SKM-1 treated with dmso at 0.1 percent for 144 hours (cell line): Measurements from ENCODE around the gene C19orf25.

Experiments used
- DNase-seq: peaks from one replicate; lab custom pipeline; 2025; ENCODE audit not compliant: unreplicated experiment; lab: John Stamatoyannopoulos, UW

The C19orf25 gene

GRCh38 chr19:1433119-1434039 is 45.6 kb downstream of the C19orf25 start:
- no peak for DNase-seq

GRCh38 chr19:1432507-1432887 is 46.5 kb downstream of the C19orf25 start:
- no peak for DNase-seq

- no peak for DNase-seq
Measured at GRCh38 chr19:1431759-1432506, 47.1 kb downstream of the C19orf25 start.

GRCh38 chr19:1430246-1430645 is 48.8 kb downstream of the C19orf25 start:
- DNase-seq = no peak

GRCh38 chr19:1429750-1430149 is 49.3 kb downstream of the C19orf25 start:
- DNase-seq = no peak

- DNase-seq = no peak
Measured at GRCh38 chr19:1428738-1429391, 50.1 kb downstream of the C19orf25 start.

- DNase-seq = no peak
Measured at GRCh38 chr19:1427221-1427920, 51.6 kb downstream of the C19orf25 start.

- DNase-seq = no peak
Measured at GRCh38 chr19:1426736-1427135, 52.3 kb downstream of the C19orf25 start.

GRCh38 chr19:1425902-1426301 is 53.1 kb downstream of the C19orf25 start:
- DNase-seq = no peak

- no peak for DNase-seq
Measured at GRCh38 chr19:1425102-1425837, 53.7 kb downstream of the C19orf25 start.

GRCh38 chr19:1424192-1424955 is 54.6 kb downstream of the C19orf25 start:
- no peak for DNase-seq

GRCh38 chr19:1423436-1424191 is 55.4 kb downstream of the C19orf25 start:
- no peak for DNase-seq
